Measurements from ENCODE around the gene HSPA12B.

DNA sequence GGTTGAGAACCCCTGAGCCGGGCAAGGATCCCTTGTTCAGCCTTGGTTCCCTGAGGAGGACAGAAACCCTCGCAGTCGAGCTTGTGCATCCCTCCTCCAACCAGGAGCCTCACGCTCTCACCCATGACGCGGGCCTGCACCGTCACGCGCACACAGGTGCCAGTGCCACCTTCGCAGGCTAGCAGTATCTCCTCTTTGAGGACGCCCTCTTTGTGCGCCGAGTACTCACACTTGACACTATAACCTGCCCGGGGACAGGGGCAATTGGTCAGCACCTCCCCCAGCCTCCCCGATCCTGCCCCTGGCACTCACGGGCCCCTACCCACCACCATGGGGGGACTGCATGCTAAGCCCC, 21.8 kb downstream of the HSPA12B start:
- TF ChIP-seq POLR2A (conservative IDR thresholded peaks at IDR 0.05) (no peak), GABPA (tag; conservative IDR thresholded peaks at IDR 0.05; ENCODE audit: low read depth) (no peak), ZNF354B (CRISPR knock-in tag; IDR thresholded peaks at IDR 0.05) (no peak), ZNF561 (CRISPR knock-in tag; conservative IDR thresholded peaks at IDR 0.05) (no peak), KAT2B (IDR thresholded peaks at IDR 0.05; ENCODE audit: low read depth, low read length) (no peak), EZH2 (IDR thresholded peaks at IDR 0.05; ENCODE audit: borderline replicate concordance, low read depth, low read length) (no peak), FOXK2 (conservative IDR thresholded peaks at IDR 0.05 in 1 of 2, IDR thresholded peaks at IDR 0.05 in 1 of 2; ENCODE audit: low read depth in 2 of 2) (no peak), CREM (IDR thresholded peaks at IDR 0.05; ENCODE audit: low read depth) (no peak), PML (IDR thresholded peaks at IDR 0.05; ENCODE audit: low read length) (no peak)
- TF ChIP-seq, protein P1, sequence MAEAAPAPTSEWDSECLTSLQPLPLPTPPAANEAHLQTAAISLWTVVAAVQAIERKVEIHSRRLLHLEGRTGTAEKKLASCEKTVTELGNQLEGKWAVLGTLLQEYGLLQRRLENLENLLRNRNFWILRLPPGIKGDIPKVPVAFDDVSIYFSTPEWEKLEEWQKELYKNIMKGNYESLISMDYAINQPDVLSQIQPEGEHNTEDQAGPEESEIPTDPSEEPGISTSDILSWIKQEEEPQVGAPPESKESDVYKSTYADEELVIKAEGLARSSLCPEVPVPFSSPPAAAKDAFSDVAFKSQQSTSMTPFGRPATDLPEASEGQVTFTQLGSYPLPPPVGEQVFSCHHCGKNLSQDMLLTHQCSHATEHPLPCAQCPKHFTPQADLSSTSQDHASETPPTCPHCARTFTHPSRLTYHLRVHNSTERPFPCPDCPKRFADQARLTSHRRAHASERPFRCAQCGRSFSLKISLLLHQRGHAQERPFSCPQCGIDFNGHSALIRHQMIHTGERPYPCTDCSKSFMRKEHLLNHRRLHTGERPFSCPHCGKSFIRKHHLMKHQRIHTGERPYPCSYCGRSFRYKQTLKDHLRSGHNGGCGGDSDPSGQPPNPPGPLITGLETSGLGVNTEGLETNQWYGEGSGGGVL (CRISPR knock-in tag; IDR thresholded peaks at IDR 0.05) = no peak
- TF ChIP-seq, protein P2, sequence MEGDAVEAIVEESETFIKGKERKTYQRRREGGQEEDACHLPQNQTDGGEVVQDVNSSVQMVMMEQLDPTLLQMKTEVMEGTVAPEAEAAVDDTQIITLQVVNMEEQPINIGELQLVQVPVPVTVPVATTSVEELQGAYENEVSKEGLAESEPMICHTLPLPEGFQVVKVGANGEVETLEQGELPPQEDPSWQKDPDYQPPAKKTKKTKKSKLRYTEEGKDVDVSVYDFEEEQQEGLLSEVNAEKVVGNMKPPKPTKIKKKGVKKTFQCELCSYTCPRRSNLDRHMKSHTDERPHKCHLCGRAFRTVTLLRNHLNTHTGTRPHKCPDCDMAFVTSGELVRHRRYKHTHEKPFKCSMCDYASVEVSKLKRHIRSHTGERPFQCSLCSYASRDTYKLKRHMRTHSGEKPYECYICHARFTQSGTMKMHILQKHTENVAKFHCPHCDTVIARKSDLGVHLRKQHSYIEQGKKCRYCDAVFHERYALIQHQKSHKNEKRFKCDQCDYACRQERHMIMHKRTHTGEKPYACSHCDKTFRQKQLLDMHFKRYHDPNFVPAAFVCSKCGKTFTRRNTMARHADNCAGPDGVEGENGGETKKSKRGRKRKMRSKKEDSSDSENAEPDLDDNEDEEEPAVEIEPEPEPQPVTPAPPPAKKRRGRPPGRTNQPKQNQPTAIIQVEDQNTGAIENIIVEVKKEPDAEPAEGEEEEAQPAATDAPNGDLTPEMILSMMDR (IDR thresholded peaks at IDR 0.05 in 2 of 3, conservative IDR thresholded peaks at IDR 0.05 in 1 of 3; ENCODE audit: insufficient read depth in 2 of 3, low read depth in 1 of 3, low read length in 3 of 3) = no peak
- TF ChIP-seq, protein P3, sequence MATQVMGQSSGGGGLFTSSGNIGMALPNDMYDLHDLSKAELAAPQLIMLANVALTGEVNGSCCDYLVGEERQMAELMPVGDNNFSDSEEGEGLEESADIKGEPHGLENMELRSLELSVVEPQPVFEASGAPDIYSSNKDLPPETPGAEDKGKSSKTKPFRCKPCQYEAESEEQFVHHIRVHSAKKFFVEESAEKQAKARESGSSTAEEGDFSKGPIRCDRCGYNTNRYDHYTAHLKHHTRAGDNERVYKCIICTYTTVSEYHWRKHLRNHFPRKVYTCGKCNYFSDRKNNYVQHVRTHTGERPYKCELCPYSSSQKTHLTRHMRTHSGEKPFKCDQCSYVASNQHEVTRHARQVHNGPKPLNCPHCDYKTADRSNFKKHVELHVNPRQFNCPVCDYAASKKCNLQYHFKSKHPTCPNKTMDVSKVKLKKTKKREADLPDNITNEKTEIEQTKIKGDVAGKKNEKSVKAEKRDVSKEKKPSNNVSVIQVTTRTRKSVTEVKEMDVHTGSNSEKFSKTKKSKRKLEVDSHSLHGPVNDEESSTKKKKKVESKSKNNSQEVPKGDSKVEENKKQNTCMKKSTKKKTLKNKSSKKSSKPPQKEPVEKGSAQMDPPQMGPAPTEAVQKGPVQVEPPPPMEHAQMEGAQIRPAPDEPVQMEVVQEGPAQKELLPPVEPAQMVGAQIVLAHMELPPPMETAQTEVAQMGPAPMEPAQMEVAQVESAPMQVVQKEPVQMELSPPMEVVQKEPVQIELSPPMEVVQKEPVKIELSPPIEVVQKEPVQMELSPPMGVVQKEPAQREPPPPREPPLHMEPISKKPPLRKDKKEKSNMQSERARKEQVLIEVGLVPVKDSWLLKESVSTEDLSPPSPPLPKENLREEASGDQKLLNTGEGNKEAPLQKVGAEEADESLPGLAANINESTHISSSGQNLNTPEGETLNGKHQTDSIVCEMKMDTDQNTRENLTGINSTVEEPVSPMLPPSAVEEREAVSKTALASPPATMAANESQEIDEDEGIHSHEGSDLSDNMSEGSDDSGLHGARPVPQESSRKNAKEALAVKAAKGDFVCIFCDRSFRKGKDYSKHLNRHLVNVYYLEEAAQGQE (IDR thresholded peaks at IDR 0.05; ENCODE audit: borderline replicate concordance) = no peak
- TF ChIP-seq, protein P3 (CRISPR knock-in tag; IDR thresholded peaks at IDR 0.05; ENCODE audit: low read depth) = no peak

Data from K562 (cell line).